HG03025 (cell line): ENCODE data around the gene CNTN5.

Experiments used
- ATAC-seq: cut with Tn5 transposase; IDR thresholded peaks from one replicate; pipeline ENCODE4 v1.9.1; 2021; ENCODE audit warnings: mild to moderate bottlenecking, moderate library complexity; ENCODE audit not compliant: unreplicated experiment, low FRiP score

The CNTN5 gene

GRCh38 chr11:99841885-99842284 lies 821.1 kb downstream of the CNTN5 start:
- ATAC-seq: no peak

GRCh38 chr11:99865951-99866350 lies 845.2 kb downstream of the CNTN5 start:
- ATAC-seq: no peak

- ATAC-seq: no peak
Measured at GRCh38 chr11:99881610-99882009, 860.9 kb downstream of the CNTN5 start.

GRCh38 chr11:99884750-99885149 lies 864.0 kb downstream of the CNTN5 start:
- no peak for ATAC-seq

- no peak for ATAC-seq
Measured at GRCh38 chr11:99887481-99887880, 866.7 kb downstream of the CNTN5 start.

- ATAC-seq: no peak
Measured at GRCh38 chr11:99893811-99894210, 873.1 kb downstream of the CNTN5 start.

- ATAC-seq: no peak
Measured at GRCh38 chr11:99901175-99901574, 880.4 kb downstream of the CNTN5 start.

GRCh38 chr11:99911116-99911515 lies 890.4 kb downstream of the CNTN5 start:
- no peak for ATAC-seq

- ATAC-seq: no peak
Measured at GRCh38 chr11:99916078-99916477, 895.3 kb downstream of the CNTN5 start.

- ATAC-seq: no peak
Measured at GRCh38 chr11:99918761-99919160, 898.0 kb downstream of the CNTN5 start.

GRCh38 chr11:99920956-99921355 lies 900.2 kb downstream of the CNTN5 start:
- ATAC-seq: no peak

GRCh38 chr11:99925968-99926367 lies 905.2 kb downstream of the CNTN5 start:
- ATAC-seq: no peak

- no peak for ATAC-seq
Measured at GRCh38 chr11:99932684-99933083, 911.9 kb downstream of the CNTN5 start.

- ATAC-seq: no peak
Measured at GRCh38 chr11:99934008-99934407, 913.3 kb downstream of the CNTN5 start.

- ATAC-seq: no peak
Measured at GRCh38 chr11:99937330-99937729, 916.6 kb downstream of the CNTN5 start.

GRCh38 chr11:99952816-99953215 lies 932.1 kb downstream of the CNTN5 start:
- no peak for ATAC-seq

GRCh38 chr11:99960536-99960935 lies 939.8 kb downstream of the CNTN5 start:
- ATAC-seq: no peak

GRCh38 chr11:99968336-99968735 lies 947.6 kb downstream of the CNTN5 start:
- no peak for ATAC-seq

- no peak for ATAC-seq
Measured at GRCh38 chr11:99973993-99974392, 953.2 kb downstream of the CNTN5 start.

- no peak for ATAC-seq
Measured at GRCh38 chr11:99979042-99979441, 958.3 kb downstream of the CNTN5 start.

GRCh38 chr11:99987821-99988470 lies 967.2 kb downstream of the CNTN5 start:
- ATAC-seq: no peak

GRCh38 chr11:99988471-99988837 lies 967.7 kb downstream of the CNTN5 start:
- ATAC-seq: no peak

GRCh38 chr11:100003985-100004384 lies 983.2 kb downstream of the CNTN5 start:
- ATAC-seq: no peak
